Limb (tissue), 2 donors: ENCODE data around the gene MAG.

Source experiments
- DNase-seq, 2 donors: peaks; one replicate each; pipeline ENCODE4 v3.0.0-alpha.2; 2016; ENCODE audit errors: extremely low spot score in 2 of 2

Gene MAG, protein sequence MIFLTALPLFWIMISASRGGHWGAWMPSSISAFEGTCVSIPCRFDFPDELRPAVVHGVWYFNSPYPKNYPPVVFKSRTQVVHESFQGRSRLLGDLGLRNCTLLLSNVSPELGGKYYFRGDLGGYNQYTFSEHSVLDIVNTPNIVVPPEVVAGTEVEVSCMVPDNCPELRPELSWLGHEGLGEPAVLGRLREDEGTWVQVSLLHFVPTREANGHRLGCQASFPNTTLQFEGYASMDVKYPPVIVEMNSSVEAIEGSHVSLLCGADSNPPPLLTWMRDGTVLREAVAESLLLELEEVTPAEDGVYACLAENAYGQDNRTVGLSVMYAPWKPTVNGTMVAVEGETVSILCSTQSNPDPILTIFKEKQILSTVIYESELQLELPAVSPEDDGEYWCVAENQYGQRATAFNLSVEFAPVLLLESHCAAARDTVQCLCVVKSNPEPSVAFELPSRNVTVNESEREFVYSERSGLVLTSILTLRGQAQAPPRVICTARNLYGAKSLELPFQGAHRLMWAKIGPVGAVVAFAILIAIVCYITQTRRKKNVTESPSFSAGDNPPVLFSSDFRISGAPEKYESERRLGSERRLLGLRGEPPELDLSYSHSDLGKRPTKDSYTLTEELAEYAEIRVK

GRCh38 chr19:35291916-35292315 is at the start of gene MAG:
Gene MAG, plus strand, starts transcription at chr19:35292161. Its CDS starts 3,248 bp downstream, at chr19:35295409.
- no peak for DNase-seq

DNA sequence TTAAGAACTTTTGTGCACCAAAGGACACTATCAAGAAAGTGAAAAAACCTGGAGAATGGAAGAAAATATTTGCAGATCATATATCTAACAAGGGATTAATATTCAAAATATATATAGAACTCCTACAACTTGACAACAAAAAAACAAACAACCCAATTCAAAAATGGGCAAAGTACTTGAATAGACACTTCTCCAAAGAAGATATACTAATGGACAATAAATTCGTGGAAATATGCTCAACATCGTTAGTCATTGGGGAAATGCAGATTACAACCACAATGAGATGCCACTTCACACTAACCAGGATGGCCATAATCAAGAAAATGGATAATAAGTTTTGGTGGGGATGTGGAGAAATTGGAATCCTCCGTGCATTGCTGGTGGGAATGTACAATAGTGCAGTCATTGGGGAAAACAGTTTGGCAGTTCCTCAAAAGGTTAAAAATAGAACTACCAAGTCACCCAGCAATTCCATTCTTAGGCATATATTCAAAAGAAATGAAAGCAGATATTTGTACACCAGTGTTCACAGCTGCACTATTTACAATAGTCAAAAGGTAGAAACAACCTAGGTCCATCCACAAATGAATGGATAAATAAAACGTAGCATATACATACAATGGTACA is 45.4 kb upstream of the MAG start:
- no peak for DNase-seq

DNA sequence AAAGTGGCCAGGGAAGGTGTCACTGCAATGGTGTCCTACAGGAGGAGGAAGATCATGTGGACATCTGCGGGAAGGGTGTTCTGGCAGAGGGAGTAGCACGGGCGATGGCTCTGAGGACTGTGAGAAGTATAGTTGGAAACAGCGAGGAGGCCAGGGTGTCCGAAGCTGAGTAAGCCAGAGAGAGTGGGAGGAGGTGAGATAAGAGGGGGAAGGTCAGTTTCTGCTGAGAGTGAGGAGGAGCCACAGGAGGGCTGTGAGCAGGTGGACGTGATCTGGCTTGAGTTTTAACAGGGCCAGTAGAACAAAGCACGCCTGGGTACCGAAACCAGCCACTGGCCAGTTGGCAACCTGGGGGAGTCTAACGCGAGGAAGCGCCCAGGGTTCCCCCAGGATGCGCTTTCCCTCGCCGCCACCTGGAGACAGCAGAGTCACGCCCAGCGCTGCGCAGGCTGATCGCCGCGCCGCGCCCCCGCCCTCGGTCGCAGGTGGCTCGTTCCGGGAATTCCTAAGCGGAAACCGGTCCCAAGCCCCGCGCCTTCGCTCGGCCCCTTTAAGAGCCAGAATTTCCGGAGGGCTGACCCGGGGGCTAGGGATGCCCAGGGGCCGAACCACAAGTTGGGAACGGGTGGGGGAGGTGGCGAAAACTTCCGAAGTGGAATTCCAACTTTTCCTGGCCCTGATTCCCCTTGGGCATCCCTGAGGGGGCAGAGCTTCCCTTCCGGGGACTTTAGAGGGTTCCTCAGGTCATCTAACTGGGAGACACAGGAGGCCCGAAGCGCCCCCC is 44.2 kb upstream of the MAG start:
- no peak for DNase-seq

GRCh38 chr19:35248310-35249145 is 43.4 kb upstream of the MAG start, which contains the start of gene LSR:
Gene LSR, plus strand, starts transcription at chr19:35249002. Its CDS starts 21 bp downstream, at chr19:35249023.
- no peak for DNase-seq

- no peak for DNase-seq
Observed at GRCh38 chr19:35249146-35249847, 42.7 kb upstream of the MAG start.

DNA sequence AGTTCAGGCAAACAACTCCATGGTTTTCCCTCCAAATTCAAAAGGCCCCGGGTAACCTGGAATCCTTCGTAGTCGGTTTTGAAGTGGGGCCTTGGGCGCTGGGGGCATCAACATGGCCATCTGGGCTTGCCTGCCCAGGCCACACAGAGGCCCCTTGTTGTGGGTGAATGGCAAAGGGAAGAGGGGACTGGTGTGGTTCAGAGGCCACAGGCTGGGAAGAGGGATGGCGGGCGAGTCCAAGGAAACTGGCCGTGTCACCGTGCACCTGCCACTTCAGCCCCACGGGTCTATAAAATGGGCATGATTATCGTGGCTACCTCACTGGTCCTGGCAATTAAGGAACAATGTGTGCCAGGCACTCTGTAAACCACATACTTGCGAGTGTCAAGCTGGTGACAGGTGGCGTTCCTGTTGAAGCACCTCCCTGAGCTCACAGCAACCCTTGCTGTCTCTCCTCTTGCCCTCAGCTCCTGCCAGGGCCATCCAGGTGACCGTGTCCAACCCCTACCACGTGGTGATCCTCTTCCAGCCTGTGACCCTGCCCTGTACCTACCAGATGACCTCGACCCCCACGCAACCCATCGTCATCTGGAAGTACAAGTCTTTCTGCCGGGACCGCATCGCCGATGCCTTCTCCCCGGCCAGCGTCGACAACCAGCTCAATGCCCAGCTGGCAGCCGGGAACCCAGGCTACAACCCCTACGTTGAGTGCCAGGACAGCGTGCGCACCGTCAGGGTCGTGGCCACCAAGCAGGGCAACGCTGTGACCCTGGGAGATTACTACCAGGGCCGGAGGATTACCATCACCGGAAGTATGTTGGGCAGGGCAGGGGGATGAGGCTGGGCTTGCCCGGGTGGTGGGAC is 41.9 kb upstream of the MAG start:
- DNase-seq = no peak

- no peak for DNase-seq
Observed at GRCh38 chr19:35251456-35251855, 40.5 kb upstream of the MAG start.

- no peak for DNase-seq
Observed at GRCh38 chr19:35253316-35254286, 38.4 kb upstream of the MAG start.

DNA sequence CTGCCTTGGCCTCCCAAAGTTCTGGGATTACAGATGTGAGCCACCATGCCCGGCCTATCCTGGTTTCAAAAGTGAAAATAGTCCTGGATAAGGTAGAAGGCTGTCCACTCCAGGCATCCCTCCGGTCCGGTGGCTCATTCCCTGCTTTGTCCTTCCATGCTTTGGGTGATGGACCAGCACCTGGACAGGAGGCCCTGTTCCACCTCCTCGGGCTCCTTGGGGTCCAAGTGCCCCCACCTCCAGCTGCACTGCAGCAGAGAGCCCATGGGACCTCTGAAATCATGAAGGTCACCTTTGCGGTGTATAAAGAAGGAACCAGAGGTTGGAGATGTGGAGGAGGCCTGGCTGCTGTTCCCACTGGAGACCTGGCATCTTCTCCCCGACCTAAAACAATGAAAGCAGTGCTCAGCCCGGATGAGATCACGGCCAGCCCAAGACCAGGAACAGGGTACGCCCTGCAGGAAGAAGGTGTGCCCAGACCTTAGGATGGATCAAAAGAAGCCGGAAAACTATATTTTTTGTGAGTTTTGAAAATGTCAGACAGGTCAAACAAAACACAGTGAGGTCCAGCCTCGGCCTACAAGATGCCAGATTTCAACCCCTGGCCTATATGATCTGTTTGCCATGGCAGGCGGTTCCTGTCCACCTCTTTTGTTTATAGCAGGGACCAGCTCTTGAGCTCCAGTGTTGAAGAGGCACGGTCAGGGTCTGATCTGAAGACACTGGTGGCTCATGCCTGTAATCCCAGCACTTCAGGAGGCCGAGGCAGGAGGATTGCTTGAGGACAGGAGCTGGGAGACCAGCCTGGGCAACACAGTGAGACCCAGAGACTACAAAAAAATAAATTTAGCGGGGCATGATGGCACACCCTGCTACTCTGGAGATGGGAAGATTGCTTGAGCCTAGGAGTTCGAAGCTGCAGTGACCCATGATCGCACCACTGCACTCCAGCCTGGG is 37.3 kb upstream of the MAG start:
- no peak for DNase-seq

GRCh38 chr19:35256566-35256965 is 35.4 kb upstream of the MAG start:
- no peak for DNase-seq

DNA sequence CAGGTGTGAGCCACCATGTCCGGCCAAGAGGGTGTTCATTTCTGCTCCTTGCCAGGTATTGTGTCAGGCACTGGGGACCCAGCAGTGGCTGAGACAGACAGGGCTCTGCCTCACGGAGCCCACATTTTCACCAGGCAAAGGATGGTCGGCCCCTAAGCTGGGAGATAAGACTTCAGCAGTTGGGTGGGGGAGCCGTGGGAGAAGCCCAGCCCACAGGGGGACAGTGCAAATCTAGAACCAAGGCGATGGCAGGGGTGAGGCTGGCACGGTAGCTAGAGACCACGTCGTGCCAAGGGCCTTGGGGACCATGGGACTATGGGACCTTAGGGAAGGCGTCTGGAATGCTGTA is 34.9 kb upstream of the MAG start:
- no peak for DNase-seq

DNA sequence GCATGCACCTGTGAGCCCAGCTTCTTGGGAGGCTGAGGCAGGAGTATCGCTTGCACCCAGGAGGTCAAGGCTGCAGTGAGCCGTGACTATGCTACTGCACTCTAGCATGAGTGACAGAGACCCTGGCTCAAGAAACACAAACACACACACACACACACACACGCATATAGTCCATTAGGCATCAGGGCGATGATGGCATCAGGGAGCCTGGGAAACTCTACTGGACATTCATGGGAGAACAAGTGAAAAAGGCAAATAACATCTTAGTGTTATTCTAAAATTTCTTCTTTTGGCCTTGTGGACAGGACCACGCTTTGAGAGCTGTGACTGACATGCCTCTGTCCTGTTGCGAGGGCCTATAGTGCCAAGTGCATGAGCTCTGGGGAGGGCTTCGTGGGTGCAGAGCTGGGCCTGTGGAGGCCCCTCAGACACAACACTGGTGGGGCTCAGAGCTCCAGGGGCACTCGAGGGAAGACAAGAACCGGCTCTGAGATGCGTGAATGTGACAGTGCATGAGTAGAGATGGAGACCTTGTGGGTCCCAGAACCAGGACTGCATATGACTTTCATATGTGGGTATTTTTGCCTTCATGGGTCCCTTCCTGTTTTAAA is 31.2 kb upstream of the MAG start:
- DNase-seq = peak in 1 of 2 donors; percentile 10

DNA sequence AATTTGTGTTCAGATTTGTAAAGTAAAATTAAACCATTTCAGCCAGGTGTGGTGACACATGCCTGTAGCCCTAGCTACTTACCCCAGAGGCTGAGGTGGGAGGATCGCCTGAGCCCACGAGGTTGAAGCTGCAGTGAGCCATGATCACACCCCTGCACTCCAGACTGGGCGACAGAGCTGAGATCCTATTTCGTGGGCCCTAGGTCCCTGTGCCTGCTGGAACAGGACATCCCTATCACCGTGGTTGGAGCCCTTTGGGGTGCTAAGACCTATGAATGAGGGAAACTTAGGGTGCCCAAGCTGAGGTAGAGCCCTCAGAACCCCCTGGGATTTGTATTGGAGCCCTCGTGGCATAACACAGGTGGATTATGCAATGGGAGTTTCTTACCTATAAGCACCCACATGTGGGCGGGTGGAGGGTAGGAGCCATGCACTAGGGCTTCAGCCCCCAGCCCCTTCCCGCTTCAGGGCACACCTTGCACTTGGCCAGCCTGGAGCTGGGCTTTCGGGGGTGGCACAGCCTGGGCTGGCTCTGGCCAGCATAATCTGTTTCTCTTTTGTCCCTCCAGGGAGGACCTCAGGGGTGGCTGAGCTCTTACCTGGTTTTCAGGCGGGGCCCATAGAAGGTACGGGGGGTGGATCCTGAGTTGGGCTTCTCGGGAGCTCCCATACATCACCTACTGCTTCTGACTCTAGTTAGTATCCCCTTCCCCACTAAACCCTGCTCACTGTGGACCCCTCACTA is 30.4 kb upstream of the MAG start:
- peak in 1 of 2 donors; percentile 25 for DNase-seq

GRCh38 chr19:35262101-35262761 is 29.7 kb upstream of the MAG start:
- DNase-seq = peak in 1 of 2 donors; percentile 28
